Measurements from ENCODE around the gene TMUB2. TPM values are rescaled to one million over a fixed set of nuclear protein-coding genes. Genes with fewer than 3 reads are reported as not detected.
"Not testable (repeated sequence)": the region's sequence is repeated elsewhere in the genome, so short reads cannot be mapped to it uniquely, and the experiment has no call there.

The TMUB2 gene
- total and polyA plus RNA-seq, 2 experiments from 2014 or later: 41.6 to 45.0 TPM

GRCh38 chr17:44232061-44232460 is 45.3 kb downstream of the TMUB2 start:
- Histone ChIP-seq H3K79me2 (ENCODE audit: insufficient read depth) (no peaks in the 10 kb centered on the region), H3K27ac (no peak overlapping the region), H3K4me1 (ENCODE audit: insufficient read depth) (peaks cover 11% of the 10 kb centered on the region), H3K27me3 (replicated peaks; ENCODE audit: insufficient read depth) (no peaks in the 10 kb centered on the region), H3K9me2 (ENCODE audit: insufficient read depth) (no peaks in the 10 kb centered on the region), H3K36me3 (ENCODE audit: low read depth) (no peaks in the 10 kb centered on the region), H3K9me3 (ENCODE audit: low read depth) (no peaks in the 10 kb centered on the region), H3K4me2 (ENCODE audit: unreplicated experiment) (no peak overlapping the region), H4K20me1 (ENCODE audit: insufficient read depth) (no peaks in the 10 kb centered on the region), H3F3A (ENCODE audit: insufficient read depth) (peaks cover 4% of the 10 kb centered on the region; the same call in 1 of the 2 replicates), H3K4me3 (no peak overlapping the region), H3K9ac (no peak overlapping the region), H2AFZ (no peak overlapping the region)
- no peak for DNase-seq
- in situ Hi-C loops (cut with MboI): no loop called here
- TF ChIP-seq EZH2 (IDR thresholded peaks at IDR 0.05; ENCODE audit: insufficient read depth, poor library complexity, severe bottlenecking) (no peak), EZH2phosphoT487 (IDR thresholded peaks at IDR 0.05; ENCODE audit: insufficient read depth, low read depth) (no peak)
- 82 to 85% methylated on average over 7 of the region's 7 CpGs for WGBS, 2 experiments (ENCODE audit: low coverage in 1 of 2, low lambda C conversion rate in 2 of 2, missing lambda C conversion rate in 2 of 2)

GRCh38 chr17:44233582-44233981 is 46.8 kb downstream of the TMUB2 start:
- Histone ChIP-seq H2AFZ (no peak overlapping the region), H3K4me2 (ENCODE audit: unreplicated experiment) (no peak overlapping the region), H3K4me1 (ENCODE audit: insufficient read depth) (peaks cover 11% of the 10 kb centered on the region), H3K27ac (no peak overlapping the region), H3K27me3 (replicated peaks; ENCODE audit: insufficient read depth) (no peaks in the 10 kb centered on the region), H4K20me1 (ENCODE audit: insufficient read depth) (no peaks in the 10 kb centered on the region), H3K9me3 (ENCODE audit: low read depth) (no peaks in the 10 kb centered on the region), H3K36me3 (ENCODE audit: low read depth) (no peaks in the 10 kb centered on the region), H3F3A (ENCODE audit: insufficient read depth) (peaks cover 4% of the 10 kb centered on the region; the same call in 1 of the 2 replicates), H3K9ac (no peak overlapping the region), H3K4me3 (no peak overlapping the region), H3K9me2 (ENCODE audit: insufficient read depth) (no peaks in the 10 kb centered on the region), H3K79me2 (ENCODE audit: insufficient read depth) (no peaks in the 10 kb centered on the region)
- DNase-seq: no peak
- no peak for TF ChIP-seq EZH2 (IDR thresholded peaks at IDR 0.05; ENCODE audit: insufficient read depth, poor library complexity, severe bottlenecking)
- TF ChIP-seq EZH2phosphoT487 (IDR thresholded peaks at IDR 0.05; ENCODE audit: insufficient read depth, low read depth): no peak
- in situ Hi-C loops (cut with MboI): no loop called here
- 73% methylated on average over 5 of the region's 5 CpGs for WGBS, 2 experiments (ENCODE audit: low coverage in 1 of 2, low lambda C conversion rate in 2 of 2, missing lambda C conversion rate in 2 of 2)

- H3K9ac ChIP-seq: no peak overlapping the region
- in situ Hi-C loops (cut with MboI): no loop called here
- no peak overlapping the region for H3K27ac ChIP-seq
- no peak overlapping the region for H2AFZ ChIP-seq
- H3K4me3 ChIP-seq: no peak overlapping the region
- peaks cover 4% of the 10 kb centered on the region; the same call in 1 of the 2 replicates for H3F3A ChIP-seq (ENCODE audit: insufficient read depth)
- peak; percentile 87 for DNase-seq
- no peaks in the 10 kb centered on the region for H3K27me3 ChIP-seq (replicated peaks; ENCODE audit: insufficient read depth)
- no peaks in the 10 kb centered on the region for H3K9me3 ChIP-seq (ENCODE audit: low read depth)
- H3K4me1 ChIP-seq (ENCODE audit: insufficient read depth): peaks cover 11% of the 10 kb centered on the region
- no peaks in the 10 kb centered on the region for H3K9me2 ChIP-seq (ENCODE audit: insufficient read depth)
- TF ChIP-seq EZH2 (IDR thresholded peaks at IDR 0.05; ENCODE audit: insufficient read depth, poor library complexity, severe bottlenecking) (no peak), EZH2phosphoT487 (IDR thresholded peaks at IDR 0.05; ENCODE audit: insufficient read depth, low read depth) (no peak)
- H3K4me2 ChIP-seq (ENCODE audit: unreplicated experiment): no peak overlapping the region
- no peaks in the 10 kb centered on the region for H4K20me1 ChIP-seq (ENCODE audit: insufficient read depth)
- H3K79me2 ChIP-seq (ENCODE audit: insufficient read depth): no peaks in the 10 kb centered on the region
- WGBS, 2 experiments (ENCODE audit: low coverage in 1 of 2, low lambda C conversion rate in 2 of 2, missing lambda C conversion rate in 2 of 2): 28 to 36% methylated on average over 5 of the region's 5 CpGs
- H3K36me3 ChIP-seq (ENCODE audit: low read depth): no peaks in the 10 kb centered on the region
These were observed 48.8 kb downstream of the TMUB2 start for GRCh38 chr17:44235583-44235936.

GRCh38 chr17:44236444-44236991 is 49.7 kb downstream of the TMUB2 start:
- H3K79me2 ChIP-seq (ENCODE audit: insufficient read depth): no peaks in the 10 kb centered on the region
- no peaks in the 10 kb centered on the region for H3K9me3 ChIP-seq (ENCODE audit: low read depth)
- H3K36me3 ChIP-seq (ENCODE audit: low read depth): no peaks in the 10 kb centered on the region
- no peak overlapping the region for H3K27ac ChIP-seq
- no peak overlapping the region for H3K9ac ChIP-seq
- no peak overlapping the region for H2AFZ ChIP-seq
- H3K4me2 ChIP-seq (ENCODE audit: unreplicated experiment): no peak overlapping the region
- in situ Hi-C loops (cut with MboI): no loop called here
- H3K27me3 ChIP-seq (replicated peaks; ENCODE audit: insufficient read depth): no peaks in the 10 kb centered on the region
- no peak overlapping the region for H3K4me3 ChIP-seq
- TF ChIP-seq EZH2 (IDR thresholded peaks at IDR 0.05; ENCODE audit: insufficient read depth, poor library complexity, severe bottlenecking): no peak
- no peak for TF ChIP-seq EZH2phosphoT487 (IDR thresholded peaks at IDR 0.05; ENCODE audit: insufficient read depth, low read depth)
- peaks cover 4% of the 10 kb centered on the region; the same call in 1 of the 2 replicates for H3F3A ChIP-seq (ENCODE audit: insufficient read depth)
- H4K20me1 ChIP-seq (ENCODE audit: insufficient read depth): no peaks in the 10 kb centered on the region
- WGBS, 2 experiments (ENCODE audit: low coverage in 1 of 2, low lambda C conversion rate in 2 of 2, missing lambda C conversion rate in 2 of 2): 69 to 77% methylated on average over 5 of the region's 5 CpGs
- no peaks in the 10 kb centered on the region for H3K9me2 ChIP-seq (ENCODE audit: insufficient read depth)
- peaks cover 11% of the 10 kb centered on the region for H3K4me1 ChIP-seq (ENCODE audit: insufficient read depth)
- DNase-seq: no peak

GRCh38 chr17:44237886-44238285 is 51.1 kb downstream of the TMUB2 start:
- in situ Hi-C loops (cut with MboI); H3K36me3 ChIP-seq (ENCODE audit: low read depth); H3K9me2 ChIP-seq (ENCODE audit: insufficient read depth); H3K9ac ChIP-seq; H3K4me3 ChIP-seq; H3K79me2 ChIP-seq (ENCODE audit: insufficient read depth); H3K4me2 ChIP-seq (ENCODE audit: unreplicated experiment); DNase-seq; H3F3A ChIP-seq (ENCODE audit: insufficient read depth); H3K27me3 ChIP-seq (replicated peaks; ENCODE audit: insufficient read depth); H3K9me3 ChIP-seq (ENCODE audit: low read depth); H3K27ac ChIP-seq; H2AFZ ChIP-seq; H4K20me1 ChIP-seq (ENCODE audit: insufficient read depth): not testable (repeated sequence)
- WGBS, 2 experiments (ENCODE audit: low coverage in 1 of 2, low lambda C conversion rate in 2 of 2, missing lambda C conversion rate in 2 of 2): 69 to 73% methylated on average over 6 to 28 of the region's 28 CpGs
- peaks cover 11% of the 10 kb centered on the region for H3K4me1 ChIP-seq (ENCODE audit: insufficient read depth)
